Measurements from ENCODE around the gene CNNM1.

The CNNM1 gene

GRCh38 chr10:99375426-99375825 is 46.3 kb downstream of the CNNM1 start:
- DNase-seq: no peak

DNA sequence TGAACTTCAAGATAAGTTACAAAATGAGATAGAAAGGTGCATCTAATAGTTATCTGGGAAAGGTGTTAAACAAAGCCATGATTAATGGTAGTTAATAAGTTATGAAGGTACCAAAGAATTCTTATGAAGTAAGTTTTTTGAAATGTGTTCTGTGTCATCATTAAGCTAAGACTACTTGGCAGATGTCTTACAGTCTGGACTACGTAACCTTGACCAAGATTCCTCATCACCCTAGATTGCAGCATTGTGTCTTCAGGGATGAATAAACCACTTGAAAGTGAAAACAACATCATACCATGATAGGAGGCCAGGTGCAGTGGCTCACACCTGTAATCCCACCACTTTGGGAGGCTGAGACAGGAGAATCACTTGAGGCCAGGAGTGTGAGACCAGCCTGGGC is 53.0 kb downstream of the CNNM1 start:
- no peak for DNase-seq

- DNase-seq: no peak
These were observed 57.9 kb downstream of the CNNM1 start for GRCh38 chr10:99387071-99387470.

DNA sequence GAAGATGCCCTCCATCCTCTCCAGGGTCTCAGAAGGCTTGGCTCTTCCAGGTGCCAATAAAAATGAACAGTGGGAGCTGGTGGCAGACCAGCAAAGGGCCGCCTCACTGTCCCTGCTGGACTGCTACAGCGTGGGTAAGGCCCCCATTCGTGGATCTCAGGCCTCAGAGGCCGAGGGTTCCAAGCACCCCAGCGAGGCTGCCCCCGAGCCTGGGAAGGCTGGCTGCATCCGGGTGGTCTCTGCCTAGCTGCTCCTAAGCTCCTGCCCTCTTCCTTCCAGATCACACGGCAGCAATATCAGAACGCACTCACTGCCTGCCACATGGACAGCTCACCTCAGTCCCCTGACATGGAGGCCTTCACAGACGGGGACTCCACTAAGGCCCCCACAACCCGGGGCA is 58.4 kb downstream of the CNNM1 start:
- no peak for DNase-seq

- DNase-seq: no peak
These were observed 60.7 kb downstream of the CNNM1 start for GRCh38 chr10:99389729-99390480.

DNA sequence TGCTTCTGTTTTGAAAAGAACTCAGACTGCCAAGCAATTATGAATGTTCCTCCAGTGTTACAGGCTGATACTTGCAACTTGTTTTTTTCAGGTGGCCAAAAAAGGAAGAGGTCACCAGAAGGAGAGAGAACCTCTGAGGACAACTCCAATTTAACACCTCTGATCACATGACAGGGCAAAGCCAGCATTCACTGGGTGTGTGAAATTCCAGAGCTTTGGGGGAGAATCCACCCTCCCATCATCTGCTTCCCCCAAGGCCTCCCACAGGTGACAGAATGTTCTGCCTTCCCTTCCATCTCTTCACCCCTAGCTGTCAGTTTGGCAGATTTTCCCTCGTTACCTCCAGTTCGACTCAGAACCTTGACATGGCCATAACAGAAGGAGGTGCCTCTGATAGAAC is 62.2 kb downstream of the CNNM1 start:
- no peak for DNase-seq

DNA sequence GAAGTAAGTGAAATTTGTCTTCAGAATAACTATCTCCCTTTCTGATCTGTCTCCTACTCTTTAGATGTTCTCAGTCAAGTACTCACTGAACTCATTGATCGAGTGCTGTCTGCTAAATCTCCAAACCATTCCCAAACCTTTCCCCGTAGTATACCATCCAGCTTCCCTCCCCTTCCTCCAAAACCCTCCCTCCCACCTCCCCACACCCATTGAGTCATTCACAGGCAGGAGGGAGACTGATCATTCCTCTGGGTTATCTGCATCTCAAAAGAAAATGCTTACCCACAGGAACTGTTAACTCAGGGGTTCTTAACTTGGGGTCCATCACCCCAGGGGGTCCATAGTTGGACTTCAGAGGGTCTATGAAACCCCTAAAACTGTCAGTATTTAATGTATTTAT is 63.9 kb downstream of the CNNM1 start:
- no peak for DNase-seq

GRCh38 chr10:99393683-99394082 is 64.5 kb downstream of the CNNM1 start:
- DNase-seq: no peak

DNA sequence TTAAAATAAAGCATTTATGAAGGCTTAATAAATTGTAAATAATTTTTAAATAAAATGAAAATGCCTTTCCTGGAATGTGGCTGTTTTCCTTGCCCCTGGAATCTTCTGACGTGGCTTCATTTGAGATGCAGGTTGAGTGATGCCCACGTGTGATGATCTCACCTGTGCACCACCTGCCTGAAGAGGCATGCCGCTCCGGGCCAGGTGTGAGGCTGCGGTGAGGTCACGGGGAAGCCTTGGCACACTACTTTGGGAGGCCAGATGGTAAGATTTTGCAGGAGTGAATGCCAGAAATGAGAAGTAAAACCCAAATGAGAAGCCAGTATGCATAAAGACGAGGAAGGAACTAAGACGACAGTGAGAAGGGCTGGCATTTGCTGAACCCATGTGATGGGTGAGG is 65.1 kb downstream of the CNNM1 start:
- DNase-seq: no peak

DNA sequence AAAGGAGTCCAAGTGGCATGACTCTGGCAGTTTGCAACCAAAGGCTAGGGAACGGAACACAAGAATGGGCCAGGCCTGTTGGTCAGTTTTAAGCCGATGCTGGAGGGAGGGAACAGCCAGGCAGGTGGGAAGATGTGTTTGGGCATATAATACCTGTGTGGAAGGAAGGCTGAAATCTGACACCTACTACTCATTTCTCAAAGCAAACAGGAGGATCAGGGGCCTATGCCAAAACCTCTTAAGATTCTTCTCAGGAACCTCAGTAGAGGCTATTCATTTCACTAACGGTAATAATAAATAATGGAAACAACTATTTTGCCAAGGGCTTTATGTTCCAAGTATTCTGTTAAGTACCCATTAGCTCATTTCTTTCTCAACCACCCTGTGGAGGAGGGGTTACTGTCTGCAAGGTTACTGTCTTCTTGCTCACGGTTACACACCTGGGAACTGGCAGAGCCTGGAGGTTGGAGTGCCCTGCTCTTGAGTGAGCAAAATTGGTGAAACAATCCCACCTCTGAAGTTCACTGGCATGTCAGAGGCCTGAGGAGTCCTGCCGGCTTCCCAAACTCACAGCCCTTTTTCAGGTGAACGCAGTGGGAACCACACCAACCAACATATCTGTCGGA is 65.7 kb downstream of the CNNM1 start:
- no peak for DNase-seq

DNA sequence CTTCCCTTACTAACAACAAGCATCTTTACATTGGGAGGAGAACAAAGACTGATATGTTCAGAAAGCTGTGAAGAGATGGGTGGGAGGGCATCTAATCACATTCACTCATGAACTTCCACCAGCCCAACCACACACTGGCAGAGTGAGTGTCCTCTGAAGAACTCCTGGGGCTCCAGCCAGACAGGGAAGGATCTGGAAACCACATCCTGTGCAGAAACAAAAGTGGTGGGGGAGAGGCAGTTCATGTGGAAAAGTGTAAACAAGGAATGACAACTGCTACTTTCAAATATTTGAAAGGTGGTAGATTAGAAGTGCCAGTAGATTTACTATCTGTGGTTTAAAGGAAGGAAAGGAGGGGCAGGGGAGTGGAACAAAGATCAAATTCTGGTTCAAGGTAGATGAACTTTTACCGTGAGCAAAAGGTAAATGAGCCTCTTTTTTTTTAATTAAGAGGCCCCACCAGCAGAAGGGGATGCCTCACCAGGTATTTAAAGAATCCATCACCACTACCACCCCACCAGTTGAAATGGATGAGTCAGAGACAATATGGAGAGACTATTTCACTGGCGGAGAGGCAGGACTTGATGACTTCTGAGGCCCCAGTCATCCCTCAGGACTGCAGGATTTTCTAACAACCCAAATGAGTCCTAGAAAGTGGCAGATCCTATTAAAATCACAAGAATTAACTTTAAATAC is 66.7 kb downstream of the CNNM1 start:
- no peak for DNase-seq

GRCh38 chr10:99396471-99396870 is 67.3 kb downstream of the CNNM1 start:
- no peak for DNase-seq

- DNase-seq: no peak
These were observed 70.5 kb downstream of the CNNM1 start for GRCh38 chr10:99399664-99400063.

DNA sequence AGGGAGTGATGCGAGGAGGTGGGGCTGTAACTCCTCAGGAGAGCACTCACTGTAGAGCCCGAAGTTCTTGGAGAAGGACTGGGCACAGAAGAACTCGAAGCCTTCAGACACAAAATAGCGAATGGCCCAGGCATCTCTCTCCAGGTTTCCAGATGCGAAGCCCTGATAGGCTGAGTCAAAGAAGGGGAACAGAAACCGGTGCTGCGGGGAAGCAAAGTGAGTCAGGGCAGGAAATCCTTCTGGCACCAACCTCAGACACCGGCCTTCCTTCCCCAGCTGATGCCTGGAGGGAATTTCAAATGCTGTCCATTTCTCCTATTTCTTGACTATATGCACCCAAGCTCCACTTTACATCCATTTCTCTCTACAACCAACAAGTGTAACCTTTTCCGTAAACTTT is 74.5 kb downstream of the CNNM1 start:
- no peak for DNase-seq

DNA sequence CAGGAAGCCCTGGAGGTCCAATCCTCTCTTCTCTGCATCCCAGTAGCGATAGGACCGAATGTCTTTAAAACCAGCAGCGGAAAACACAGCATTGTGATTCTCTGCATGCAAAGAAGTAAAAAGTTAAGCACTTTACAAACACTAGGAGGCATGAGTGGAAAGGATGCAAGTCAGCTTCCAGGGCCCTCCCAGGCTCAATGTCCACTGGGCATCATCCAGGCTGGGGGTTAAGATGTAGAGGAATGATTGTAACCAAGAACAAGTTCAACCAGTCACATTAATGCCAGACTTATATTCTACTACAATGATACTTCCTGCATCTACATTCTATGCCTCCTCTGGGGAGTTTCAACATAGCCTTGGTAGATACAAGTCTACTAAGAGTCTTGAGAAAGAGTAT is 77.0 kb downstream of the CNNM1 start:
- no peak for DNase-seq

- DNase-seq: no peak
These were observed 81.0 kb downstream of the CNNM1 start for GRCh38 chr10:99410146-99410545.

GRCh38 chr10:99410876-99411275 is 81.7 kb downstream of the CNNM1 start:
- no peak for DNase-seq

- no peak for DNase-seq
These were observed 82.4 kb downstream of the CNNM1 start for GRCh38 chr10:99411546-99411945.

- no peak for DNase-seq
These were observed 82.9 kb downstream of the CNNM1 start for GRCh38 chr10:99412099-99412498.

GRCh38 chr10:99418910-99419624 is 89.9 kb downstream of the CNNM1 start:
- no peak for DNase-seq

GRCh38 chr10:99419688-99420087 is 90.5 kb downstream of the CNNM1 start:
- DNase-seq: no peak

DNA sequence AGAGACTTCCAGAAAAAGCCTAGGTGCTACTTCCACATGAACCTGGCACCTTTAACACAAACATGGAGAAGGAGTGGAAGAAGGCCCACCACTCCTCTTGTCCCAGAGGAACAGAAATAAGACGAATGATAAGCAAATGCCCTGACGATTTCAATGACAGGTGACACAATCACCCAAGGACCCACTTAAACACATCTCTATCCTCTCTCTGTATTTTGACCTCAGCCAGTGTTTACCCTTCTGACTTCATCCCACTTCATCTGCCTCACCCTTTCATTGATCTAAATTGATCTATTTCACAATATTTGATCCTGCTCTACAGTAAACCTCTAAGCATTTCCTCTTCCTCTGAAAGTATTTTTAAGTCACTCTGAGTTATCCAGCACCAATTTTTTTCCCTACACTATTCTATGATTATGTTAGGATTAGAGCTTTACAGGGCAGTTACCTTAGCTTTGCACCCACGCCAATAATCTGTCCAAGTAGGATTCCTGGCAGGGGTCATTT is 92.1 kb downstream of the CNNM1 start:
- DNase-seq: no peak

GRCh38 chr10:99422529-99423096 is 93.5 kb downstream of the CNNM1 start:
- DNase-seq: no peak

Data from SIG-M5 (cell line).